Measurements from ENCODE around the gene DCAF6.

- no peak for TF ChIP-seq POLR2AphosphoS5 (IDR thresholded peaks at IDR 0.05; ENCODE audit: low read depth, low read length)
- no peak for TF ChIP-seq TAF1 (IDR thresholded peaks at IDR 0.05; ENCODE audit: low read depth, low read length)
These were observed 69.0 kb downstream of the DCAF6 start for GRCh38 chr1:168005529-168005928.
